C4-2B (cell line): Measurements from ENCODE around the gene OPN1MW.
"Not testable (repeated sequence)": the region's sequence is repeated elsewhere in the genome, so short reads cannot be mapped to it uniquely, and the experiment has no call there.

Source experiments
- ZFX ChIP-seq: fragments of 450-650 bp; IDR thresholded peaks from 2 replicates; pipeline ENCODE4 v1.6.1; 2017
- TF ChIP-seq, protein P1 (sequence below): fragments of 450-650 bp; conservative IDR thresholded peaks from 2 replicates; pipeline ENCODE4 v1.5.1; 2017; ENCODE audit warnings: mild to moderate bottlenecking

DNA sequence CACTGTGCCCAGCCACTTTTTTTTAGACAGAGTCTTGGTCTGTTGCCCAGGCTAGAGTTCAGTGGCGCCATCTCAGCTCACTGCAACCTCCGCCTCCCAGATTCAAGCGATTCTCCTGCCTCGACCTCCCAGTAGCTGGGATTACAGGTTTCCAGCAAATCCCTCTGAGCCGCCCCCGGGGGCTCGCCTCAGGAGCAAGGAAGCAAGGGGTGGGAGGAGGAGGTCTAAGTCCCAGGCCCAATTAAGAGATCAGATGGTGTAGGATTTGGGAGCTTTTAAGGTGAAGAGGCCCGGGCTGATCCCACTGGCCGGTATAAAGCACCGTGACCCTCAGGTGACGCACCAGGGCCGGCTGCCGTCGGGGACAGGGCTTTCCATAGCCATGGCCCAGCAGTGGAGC lies at the start of gene OPN1MW:
- TF ChIP-seq, protein P1, sequence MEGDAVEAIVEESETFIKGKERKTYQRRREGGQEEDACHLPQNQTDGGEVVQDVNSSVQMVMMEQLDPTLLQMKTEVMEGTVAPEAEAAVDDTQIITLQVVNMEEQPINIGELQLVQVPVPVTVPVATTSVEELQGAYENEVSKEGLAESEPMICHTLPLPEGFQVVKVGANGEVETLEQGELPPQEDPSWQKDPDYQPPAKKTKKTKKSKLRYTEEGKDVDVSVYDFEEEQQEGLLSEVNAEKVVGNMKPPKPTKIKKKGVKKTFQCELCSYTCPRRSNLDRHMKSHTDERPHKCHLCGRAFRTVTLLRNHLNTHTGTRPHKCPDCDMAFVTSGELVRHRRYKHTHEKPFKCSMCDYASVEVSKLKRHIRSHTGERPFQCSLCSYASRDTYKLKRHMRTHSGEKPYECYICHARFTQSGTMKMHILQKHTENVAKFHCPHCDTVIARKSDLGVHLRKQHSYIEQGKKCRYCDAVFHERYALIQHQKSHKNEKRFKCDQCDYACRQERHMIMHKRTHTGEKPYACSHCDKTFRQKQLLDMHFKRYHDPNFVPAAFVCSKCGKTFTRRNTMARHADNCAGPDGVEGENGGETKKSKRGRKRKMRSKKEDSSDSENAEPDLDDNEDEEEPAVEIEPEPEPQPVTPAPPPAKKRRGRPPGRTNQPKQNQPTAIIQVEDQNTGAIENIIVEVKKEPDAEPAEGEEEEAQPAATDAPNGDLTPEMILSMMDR = not testable (repeated sequence)
- TF ChIP-seq ZFX = not testable (repeated sequence)
